GM23338 (cell line): Measurements from ENCODE around the gene LHX1. TPM values are rescaled to one million over a fixed set of nuclear protein-coding genes. Genes with fewer than 3 reads are reported as not detected.

ENCODE experiments used
- ATAC-seq: fragments of 200-7000 bp; cut with Tn5 transposase; 3 replicates; pipeline ENCODE4 v1.9.1; 2020
- DNase-seq: peaks from one replicate; pipeline ENCODE4 v3.0.0-alpha.2; 2015; ENCODE audit warnings: low spot score
- H2AFZ ChIP-seq: fragments of 200-600 bp; sonication (generic); 2 replicates; pipeline ENCODE4 v1.8.0; 2016; ENCODE audit warnings: antibody characterized with exemption, mild to moderate bottlenecking, moderate library complexity
- H3F3A ChIP-seq: fragments of 200-600 bp; sonication (generic); replicated peaks from 2 replicates; pipeline ENCODE4 v1.8.0; 2017; ENCODE audit warnings: antibody characterized with exemption, mixed run types, low read depth
- H3K27ac ChIP-seq: fragments of 200-600 bp; sonication (generic); 2 replicates; pipeline ENCODE4 v1.6.1; 2016; ENCODE audit warnings: low read depth
- H3K27me3 ChIP-seq: fragments of 200-600 bp; sonication (generic); 2 replicates; pipeline ENCODE4 v1.8.0; 2016; ENCODE audit warnings: mild to moderate bottlenecking, mixed run types, moderate library complexity; ENCODE audit not compliant: insufficient read depth
- H3K36me3 ChIP-seq: fragments of 200-600 bp; sonication (generic); 2 replicates; pipeline ENCODE4 v1.8.0; 2016; ENCODE audit warnings: mild to moderate bottlenecking; ENCODE audit not compliant: insufficient read depth
- H3K4me1 ChIP-seq: fragments of 200-600 bp; sonication (generic); 2 replicates; pipeline ENCODE4 v1.8.0; 2016; ENCODE audit warnings: mild to moderate bottlenecking, moderate library complexity; ENCODE audit not compliant: insufficient read depth
- H3K4me2 ChIP-seq: fragments of 200-600 bp; sonication (generic); 2 replicates; pipeline ENCODE4 v1.7.1; 2017; ENCODE audit warnings: mixed run types
- H3K4me3 ChIP-seq: fragments of 200-600 bp; sonication (generic); 2 replicates; pipeline ENCODE4 v1.6.1; 2016; ENCODE audit warnings: mixed run types
- H3K79me2 ChIP-seq: fragments of 200-600 bp; sonication (generic); replicated peaks from 2 replicates; pipeline ENCODE4 v1.8.0; 2017; ENCODE audit warnings: mild to moderate bottlenecking; ENCODE audit not compliant: insufficient read depth
- H3K9me2 ChIP-seq: fragments of 200-600 bp; sonication (generic); 2 replicates; pipeline ENCODE4 v1.8.0; 2017; ENCODE audit not compliant: insufficient read depth
- H4K20me1 ChIP-seq: fragments of 200-600 bp; sonication (generic); replicated peaks from 2 replicates; pipeline ENCODE4 v1.8.0; 2017; ENCODE audit warnings: mild to moderate bottlenecking; ENCODE audit not compliant: insufficient read depth
- H3K27ac Mint-ChIP-seq: 2 replicates; pipeline ENCODE4 v1.8.0; 2020; ENCODE audit warnings: inconsistent platforms, mild to moderate bottlenecking, moderate library complexity, mixed read lengths
- H3K27me3 Mint-ChIP-seq: 3 replicates; pipeline ENCODE4 v1.8.0; 2022; ENCODE audit warnings: low read depth, mild to moderate bottlenecking, moderate library complexity, mixed read lengths, inconsistent platforms; ENCODE audit not compliant: insufficient read depth, poor library complexity
- H3K36me3 Mint-ChIP-seq: 3 replicates; pipeline ENCODE4 v1.8.0; 2021; ENCODE audit warnings: low read depth, mild to moderate bottlenecking, inconsistent platforms, moderate library complexity, mixed read lengths
- H3K4me1 Mint-ChIP-seq: 3 replicates; pipeline ENCODE4 v1.8.0; 2020; ENCODE audit warnings: mild to moderate bottlenecking, inconsistent platforms, mixed read lengths
- H3K4me3 Mint-ChIP-seq: 3 replicates; pipeline ENCODE4 v1.8.0; 2021; ENCODE audit warnings: moderate library complexity, mild to moderate bottlenecking, inconsistent platforms, mixed read lengths
- H3K9me3 Mint-ChIP-seq: 3 replicates; pipeline ENCODE4 v1.8.0; 2020; ENCODE audit warnings: moderate library complexity, mild to moderate bottlenecking, inconsistent platforms, mixed read lengths
- CREB1 ChIP-seq: fragments of 250-450 bp; sonication (Bioruptor Pico); IDR thresholded peaks from 2 replicates; pipeline ENCODE4 v1.5.0; 2020; ENCODE audit warnings: low read depth, mild to moderate bottlenecking, moderate library complexity
- EZH2 ChIP-seq: fragments of 200-600 bp; sonication (generic); IDR thresholded peaks from one replicate; pipeline ENCODE4 v1.8.0; 2017; ENCODE audit warnings: antibody characterized with exemption, mild to moderate bottlenecking, low read depth; ENCODE audit not compliant: unreplicated experiment
- EZH2phosphoT487 ChIP-seq: fragments of 200-600 bp; sonication (generic); IDR thresholded peaks from one replicate; pipeline ENCODE4 v1.8.1; 2018; ENCODE audit warnings: antibody characterized with exemption; ENCODE audit not compliant: unreplicated experiment
- JUNB ChIP-seq: IDR thresholded peaks from one replicate; pipeline ENCODE4 v1.6.1; 2016; ENCODE audit warnings: antibody characterized with exemption; ENCODE audit not compliant: unreplicated experiment
- NANOG ChIP-seq: IDR thresholded peaks from 2 replicates; pipeline ENCODE4 v1.6.1; 2016; ENCODE audit warnings: antibody characterized with exemption, borderline replicate concordance
- POLR2AphosphoS5 ChIP-seq: IDR thresholded peaks from 2 replicates; pipeline ENCODE4 v1.6.1; 2016; ENCODE audit warnings: antibody characterized with exemption, low read depth
- STAT1 ChIP-seq: IDR thresholded peaks from one replicate; pipeline ENCODE4 v1.6.1; 2016; ENCODE audit warnings: antibody characterized with exemption; ENCODE audit not compliant: unreplicated experiment
- ZNF114 ChIP-seq: fragments of 250-450 bp; sonication (Bioruptor Pico); IDR thresholded peaks from 2 replicates; pipeline ENCODE4 v1.5.0; 2020; ENCODE audit warnings: mild to moderate bottlenecking, moderate library complexity
- ZNF331 ChIP-seq: fragments of 250-450 bp; sonication (Bioruptor Pico); IDR thresholded peaks from 2 replicates; pipeline ENCODE4 v1.5.0; 2020; ENCODE audit warnings: low read depth, mild to moderate bottlenecking, moderate library complexity
- polyA plus RNA-seq: library from polyadenylated mRNA; unstranded; fragments of >200 nt; fragmentation: Nextera tagmentation; extraction: Ambion mirVana; gene quantifications from 2 replicates; pipeline ENCODE4 v1.2.1, GENCODE V29; 2016
- total RNA-seq: library from RNA; depleted of rRNA; stranded (reverse); fragments of >200 nt; shearing (Covaris generic); gene quantifications from 2 replicates; pipeline ENCODE4 v1.2.3, GENCODE V29; 2014
- TF ChIP-seq, protein P1 (sequence below): fragments of 250-450 bp; sonication (Bioruptor Pico); IDR thresholded peaks from 2 replicates; pipeline ENCODE4 v1.5.0; 2020; ENCODE audit warnings: mild to moderate bottlenecking, moderate library complexity
- TF ChIP-seq, protein P2 (sequence below): IDR thresholded peaks from one replicate; pipeline ENCODE4 v1.6.1; 2018; ENCODE audit warnings: antibody characterized with exemption; ENCODE audit not compliant: unreplicated experiment
- TF ChIP-seq, protein P3 (sequence below): IDR thresholded peaks from 2 replicates; pipeline ENCODE4 v1.6.1; 2016; ENCODE audit warnings: antibody characterized with exemption
- TF ChIP-seq, protein P4 (sequence below), 2 experiments: fragments of 200-600 bp in 1 of 2; sonication (generic) in 1 of 2; conservative IDR thresholded peaks; 2 replicates each; pipeline versions ENCODE4 v1.5.1 to v1.6.1; 2016 to 2017; ENCODE audit warnings: antibody characterized with exemption in 2 of 2, low read depth in 2 of 2, mild to moderate bottlenecking in 2 of 2, moderate library complexity in 1 of 2

The LHX1 gene
- total and polyA plus RNA-seq, 2 experiments from 2014 or later: 0.52 to 0.74 TPM

DNA sequence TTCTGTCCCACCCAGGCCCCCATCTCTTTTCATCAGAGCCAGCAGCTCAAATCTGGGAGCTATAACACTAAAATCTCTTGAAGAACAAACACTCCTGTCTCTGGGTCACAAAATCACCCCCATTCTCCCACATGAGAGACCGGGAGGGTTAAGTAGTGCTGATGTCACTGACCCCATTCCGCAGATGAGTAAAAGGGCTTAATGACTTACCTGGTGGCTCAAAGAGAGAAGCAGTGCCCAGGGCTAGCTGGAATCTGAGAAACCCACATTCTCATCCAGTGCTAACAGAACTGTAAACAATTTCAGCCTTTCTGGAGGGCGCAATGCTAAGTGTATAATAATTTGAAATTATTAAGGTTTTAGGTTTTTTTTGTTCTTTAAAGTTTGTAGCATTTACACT lies 26.3 kb upstream of the LHX1 start:
- H3F3A ChIP-seq: no peaks in the 10 kb centered on the region
- no peaks in the 10 kb centered on the region for H3K36me3 ChIP-seq
- H3K79me2 ChIP-seq: no peaks in the 10 kb centered on the region
- no peaks in the 10 kb centered on the region for H3K4me1 ChIP-seq
- H4K20me1 ChIP-seq: no peaks in the 10 kb centered on the region
- no peak overlapping the region for H3K27ac Mint-ChIP-seq
- peaks cover 2% of the 10 kb centered on the region; the same call in 1 of the 3 replicates for H3K4me1 Mint-ChIP-seq
- no peak overlapping the region for H3K4me3 Mint-ChIP-seq
- no peak overlapping the region for H3K4me2 ChIP-seq
- no peak overlapping the region for H2AFZ ChIP-seq
- ATAC-seq (no peak), DNase-seq (no peak)
- H3K9me2 ChIP-seq: no peaks in the 10 kb centered on the region
- TF ChIP-seq STAT1 (no peak), NANOG (no peak), EZH2 (no peak), CREB1 (CRISPR knock-in tag) (no peak), EZH2phosphoT487 (no peak), ZNF114 (CRISPR knock-in tag) (no peak), ZNF331 (CRISPR knock-in tag) (no peak), JUNB (no peak), POLR2AphosphoS5 (no peak)
- TF ChIP-seq, protein P1, sequence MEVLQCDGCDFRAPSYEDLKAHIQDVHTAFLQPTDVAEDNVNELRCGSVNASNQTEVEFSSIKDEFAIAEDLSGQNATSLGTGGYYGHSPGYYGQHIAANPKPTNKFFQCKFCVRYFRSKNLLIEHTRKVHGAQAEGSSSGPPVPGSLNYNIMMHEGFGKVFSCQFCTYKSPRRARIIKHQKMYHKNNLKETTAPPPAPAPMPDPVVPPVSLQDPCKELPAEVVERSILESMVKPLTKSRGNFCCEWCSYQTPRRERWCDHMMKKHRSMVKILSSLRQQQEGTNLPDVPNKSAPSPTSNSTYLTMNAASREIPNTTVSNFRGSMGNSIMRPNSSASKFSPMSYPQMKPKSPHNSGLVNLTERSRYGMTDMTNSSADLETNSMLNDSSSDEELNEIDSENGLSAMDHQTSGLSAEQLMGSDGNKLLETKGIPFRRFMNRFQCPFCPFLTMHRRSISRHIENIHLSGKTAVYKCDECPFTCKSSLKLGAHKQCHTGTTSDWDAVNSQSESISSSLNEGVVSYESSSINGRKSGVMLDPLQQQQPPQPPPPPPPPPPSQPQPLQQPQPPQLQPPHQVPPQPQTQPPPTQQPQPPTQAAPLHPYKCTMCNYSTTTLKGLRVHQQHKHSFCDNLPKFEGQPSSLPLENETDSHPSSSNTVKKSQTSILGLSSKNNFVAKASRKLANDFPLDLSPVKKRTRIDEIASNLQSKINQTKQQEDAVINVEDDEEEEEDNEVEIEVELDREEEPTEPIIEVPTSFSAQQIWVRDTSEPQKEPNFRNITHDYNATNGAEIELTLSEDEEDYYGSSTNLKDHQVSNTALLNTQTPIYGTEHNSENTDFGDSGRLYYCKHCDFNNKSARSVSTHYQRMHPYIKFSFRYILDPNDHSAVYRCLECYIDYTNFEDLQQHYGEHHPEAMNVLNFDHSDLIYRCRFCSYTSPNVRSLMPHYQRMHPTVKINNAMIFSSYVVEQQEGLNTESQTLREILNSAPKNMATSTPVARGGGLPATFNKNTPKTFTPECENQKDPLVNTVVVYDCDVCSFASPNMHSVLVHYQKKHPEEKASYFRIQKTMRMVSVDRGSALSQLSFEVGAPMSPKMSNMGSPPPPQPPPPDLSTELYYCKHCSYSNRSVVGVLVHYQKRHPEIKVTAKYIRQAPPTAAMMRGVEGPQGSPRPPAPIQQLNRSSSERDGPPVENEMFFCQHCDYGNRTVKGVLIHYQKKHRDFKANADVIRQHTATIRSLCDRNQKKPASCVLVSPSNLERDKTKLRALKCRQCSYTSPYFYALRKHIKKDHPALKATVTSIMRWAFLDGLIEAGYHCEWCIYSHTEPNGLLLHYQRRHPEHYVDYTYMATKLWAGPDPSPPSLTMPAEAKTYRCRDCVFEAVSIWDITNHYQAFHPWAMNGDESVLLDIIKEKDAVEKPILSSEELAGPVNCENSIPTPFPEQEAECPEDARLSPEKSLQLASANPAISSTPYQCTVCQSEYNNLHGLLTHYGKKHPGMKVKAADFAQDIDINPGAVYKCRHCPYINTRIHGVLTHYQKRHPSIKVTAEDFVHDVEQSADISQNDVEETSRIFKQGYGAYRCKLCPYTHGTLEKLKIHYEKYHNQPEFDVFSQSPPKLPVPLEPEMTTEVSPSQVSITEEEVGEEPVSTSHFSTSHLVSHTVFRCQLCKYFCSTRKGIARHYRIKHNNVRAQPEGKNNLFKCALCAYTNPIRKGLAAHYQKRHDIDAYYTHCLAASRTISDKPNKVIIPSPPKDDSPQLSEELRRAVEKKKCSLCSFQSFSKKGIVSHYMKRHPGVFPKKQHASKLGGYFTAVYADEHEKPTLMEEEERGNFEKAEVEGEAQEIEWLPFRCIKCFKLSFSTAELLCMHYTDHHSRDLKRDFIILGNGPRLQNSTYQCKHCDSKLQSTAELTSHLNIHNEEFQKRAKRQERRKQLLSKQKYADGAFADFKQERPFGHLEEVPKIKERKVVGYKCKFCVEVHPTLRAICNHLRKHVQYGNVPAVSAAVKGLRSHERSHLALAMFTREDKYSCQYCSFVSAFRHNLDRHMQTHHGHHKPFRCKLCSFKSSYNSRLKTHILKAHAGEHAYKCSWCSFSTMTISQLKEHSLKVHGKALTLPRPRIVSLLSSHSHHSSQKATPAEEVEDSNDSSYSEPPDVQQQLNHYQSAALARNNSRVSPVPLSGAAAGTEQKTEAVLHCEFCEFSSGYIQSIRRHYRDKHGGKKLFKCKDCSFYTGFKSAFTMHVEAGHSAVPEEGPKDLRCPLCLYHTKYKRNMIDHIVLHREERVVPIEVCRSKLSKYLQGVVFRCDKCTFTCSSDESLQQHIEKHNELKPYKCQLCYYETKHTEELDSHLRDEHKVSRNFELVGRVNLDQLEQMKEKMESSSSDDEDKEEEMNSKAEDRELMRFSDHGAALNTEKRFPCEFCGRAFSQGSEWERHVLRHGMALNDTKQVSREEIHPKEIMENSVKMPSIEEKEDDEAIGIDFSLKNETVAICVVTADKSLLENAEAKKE (CRISPR knock-in tag): no peak
- TF ChIP-seq, protein P2, sequence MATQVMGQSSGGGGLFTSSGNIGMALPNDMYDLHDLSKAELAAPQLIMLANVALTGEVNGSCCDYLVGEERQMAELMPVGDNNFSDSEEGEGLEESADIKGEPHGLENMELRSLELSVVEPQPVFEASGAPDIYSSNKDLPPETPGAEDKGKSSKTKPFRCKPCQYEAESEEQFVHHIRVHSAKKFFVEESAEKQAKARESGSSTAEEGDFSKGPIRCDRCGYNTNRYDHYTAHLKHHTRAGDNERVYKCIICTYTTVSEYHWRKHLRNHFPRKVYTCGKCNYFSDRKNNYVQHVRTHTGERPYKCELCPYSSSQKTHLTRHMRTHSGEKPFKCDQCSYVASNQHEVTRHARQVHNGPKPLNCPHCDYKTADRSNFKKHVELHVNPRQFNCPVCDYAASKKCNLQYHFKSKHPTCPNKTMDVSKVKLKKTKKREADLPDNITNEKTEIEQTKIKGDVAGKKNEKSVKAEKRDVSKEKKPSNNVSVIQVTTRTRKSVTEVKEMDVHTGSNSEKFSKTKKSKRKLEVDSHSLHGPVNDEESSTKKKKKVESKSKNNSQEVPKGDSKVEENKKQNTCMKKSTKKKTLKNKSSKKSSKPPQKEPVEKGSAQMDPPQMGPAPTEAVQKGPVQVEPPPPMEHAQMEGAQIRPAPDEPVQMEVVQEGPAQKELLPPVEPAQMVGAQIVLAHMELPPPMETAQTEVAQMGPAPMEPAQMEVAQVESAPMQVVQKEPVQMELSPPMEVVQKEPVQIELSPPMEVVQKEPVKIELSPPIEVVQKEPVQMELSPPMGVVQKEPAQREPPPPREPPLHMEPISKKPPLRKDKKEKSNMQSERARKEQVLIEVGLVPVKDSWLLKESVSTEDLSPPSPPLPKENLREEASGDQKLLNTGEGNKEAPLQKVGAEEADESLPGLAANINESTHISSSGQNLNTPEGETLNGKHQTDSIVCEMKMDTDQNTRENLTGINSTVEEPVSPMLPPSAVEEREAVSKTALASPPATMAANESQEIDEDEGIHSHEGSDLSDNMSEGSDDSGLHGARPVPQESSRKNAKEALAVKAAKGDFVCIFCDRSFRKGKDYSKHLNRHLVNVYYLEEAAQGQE: no peak
- TF ChIP-seq, protein P3, sequence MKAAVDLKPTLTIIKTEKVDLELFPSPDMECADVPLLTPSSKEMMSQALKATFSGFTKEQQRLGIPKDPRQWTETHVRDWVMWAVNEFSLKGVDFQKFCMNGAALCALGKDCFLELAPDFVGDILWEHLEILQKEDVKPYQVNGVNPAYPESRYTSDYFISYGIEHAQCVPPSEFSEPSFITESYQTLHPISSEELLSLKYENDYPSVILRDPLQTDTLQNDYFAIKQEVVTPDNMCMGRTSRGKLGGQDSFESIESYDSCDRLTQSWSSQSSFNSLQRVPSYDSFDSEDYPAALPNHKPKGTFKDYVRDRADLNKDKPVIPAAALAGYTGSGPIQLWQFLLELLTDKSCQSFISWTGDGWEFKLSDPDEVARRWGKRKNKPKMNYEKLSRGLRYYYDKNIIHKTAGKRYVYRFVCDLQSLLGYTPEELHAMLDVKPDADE: no peak
- TF ChIP-seq, protein P4, sequence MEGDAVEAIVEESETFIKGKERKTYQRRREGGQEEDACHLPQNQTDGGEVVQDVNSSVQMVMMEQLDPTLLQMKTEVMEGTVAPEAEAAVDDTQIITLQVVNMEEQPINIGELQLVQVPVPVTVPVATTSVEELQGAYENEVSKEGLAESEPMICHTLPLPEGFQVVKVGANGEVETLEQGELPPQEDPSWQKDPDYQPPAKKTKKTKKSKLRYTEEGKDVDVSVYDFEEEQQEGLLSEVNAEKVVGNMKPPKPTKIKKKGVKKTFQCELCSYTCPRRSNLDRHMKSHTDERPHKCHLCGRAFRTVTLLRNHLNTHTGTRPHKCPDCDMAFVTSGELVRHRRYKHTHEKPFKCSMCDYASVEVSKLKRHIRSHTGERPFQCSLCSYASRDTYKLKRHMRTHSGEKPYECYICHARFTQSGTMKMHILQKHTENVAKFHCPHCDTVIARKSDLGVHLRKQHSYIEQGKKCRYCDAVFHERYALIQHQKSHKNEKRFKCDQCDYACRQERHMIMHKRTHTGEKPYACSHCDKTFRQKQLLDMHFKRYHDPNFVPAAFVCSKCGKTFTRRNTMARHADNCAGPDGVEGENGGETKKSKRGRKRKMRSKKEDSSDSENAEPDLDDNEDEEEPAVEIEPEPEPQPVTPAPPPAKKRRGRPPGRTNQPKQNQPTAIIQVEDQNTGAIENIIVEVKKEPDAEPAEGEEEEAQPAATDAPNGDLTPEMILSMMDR (conservative IDR thresholded peaks at IDR 0.05; ENCODE audit: low read depth in 2 of 2): no peak
- no peaks in the 10 kb centered on the region for H3K9me3 Mint-ChIP-seq
- no peaks in the 10 kb centered on the region for H3K27me3 ChIP-seq
- H3K4me3 ChIP-seq: no peak overlapping the region
- no peak overlapping the region for H3K27ac ChIP-seq
- peaks cover 12% of the 10 kb centered on the region for H3K27me3 Mint-ChIP-seq
- no peaks in the 10 kb centered on the region for H3K36me3 Mint-ChIP-seq
